BJ (cell line): Measurements from ENCODE around the gene IFIT3. TPM values are rescaled to one million over a fixed set of nuclear protein-coding genes. Genes with fewer than 3 reads are reported as not detected.

ENCODE experiments used
- CTCF ChIA-PET: fragments of 350-600 bp; formaldehyde crosslinking; extraction: SDS; loops from one replicate; lab custom pipeline; 2021; ENCODE audit warnings: antibody characterized with exemption, inconsistent platforms; lab: Yijun Ruan, JAX
- POLR2A ChIA-PET: fragments of 300-600 bp; sonication (Branson Sonifier 250); formaldehyde crosslinking; extraction: SDS; loops from one replicate; lab custom pipeline; 2021; ENCODE audit warnings: antibody characterized with exemption; lab: Charles Lee
- DNase-seq: peaks from one replicate; pipeline ENCODE4 v3.0.0-alpha.2; 2011; ENCODE audit warnings: low read depth
- H3K27me3 ChIP-seq: 2 replicates; pipeline ENCODE4 v1.6.0; 2011; ENCODE audit warnings: low read length; ENCODE audit not compliant: control insufficient read depth, insufficient read depth
- H3K36me3 ChIP-seq: 2 replicates; pipeline ENCODE4 v1.5.1; 2011; ENCODE audit warnings: low read length; ENCODE audit not compliant: control insufficient read depth, insufficient read depth
- H3K4me3 ChIP-seq: 2 replicates; pipeline ENCODE4 v1.5.1; 2011; ENCODE audit warnings: low read depth, mild to moderate bottlenecking, control low read depth, low read length
- polyA plus RNA-seq: library from polyadenylated mRNA; depleted of rRNA; stranded (reverse); fragments of >200 nt; gene quantifications from 2 replicates; pipeline ENCODE4 v1.2.3, GENCODE V29; 2011
- TF ChIP-seq, protein P1 (sequence below): IDR thresholded peaks from 2 replicates; pipeline ENCODE4 v1.5.1; 2011; ENCODE audit warnings: low read depth, mild to moderate bottlenecking, control low read depth, inconsistent platforms, low read length, moderate library complexity; ENCODE audit not compliant: insufficient read depth

IFIT3 gene
- polyA plus RNA-seq, 1 experiment, result 18.7 TPM

DNA sequence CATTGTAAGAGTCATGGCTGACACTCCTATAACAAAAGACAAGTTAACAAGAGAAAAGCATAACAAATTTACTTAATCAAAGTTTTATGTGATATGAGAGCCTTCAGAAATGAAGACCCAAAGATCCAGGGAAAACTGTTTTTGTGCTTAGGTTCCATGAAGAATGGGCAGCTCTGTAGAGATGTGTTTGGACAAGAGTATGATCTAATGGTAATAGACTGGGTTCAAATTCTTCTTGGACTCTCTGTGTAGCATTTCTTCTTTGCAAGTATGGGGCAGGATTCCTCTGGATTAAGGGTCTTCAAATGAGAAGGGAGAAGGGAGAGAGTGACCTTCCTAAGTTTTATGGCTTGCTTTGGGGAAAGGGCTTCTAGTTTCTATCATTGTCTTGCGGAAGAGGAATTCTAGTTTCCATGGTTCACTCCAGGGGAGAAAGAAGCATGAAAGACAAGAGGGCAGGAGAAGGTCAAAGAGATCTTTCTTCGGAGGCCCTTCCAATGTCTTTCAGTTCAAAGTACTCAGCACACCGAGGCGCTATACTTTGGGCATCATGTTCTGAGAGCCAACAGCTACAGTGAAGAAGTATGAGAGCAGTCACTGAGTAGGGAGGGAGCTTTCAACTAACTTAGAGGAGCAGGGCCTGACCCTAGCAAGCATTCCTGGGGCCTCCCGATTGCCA lies 15.4 kb downstream of the IFIT3 start:
- DNase-seq, result no peak
- CTCF ChIA-PET, result no interaction called here
- TF ChIP-seq, protein P1, sequence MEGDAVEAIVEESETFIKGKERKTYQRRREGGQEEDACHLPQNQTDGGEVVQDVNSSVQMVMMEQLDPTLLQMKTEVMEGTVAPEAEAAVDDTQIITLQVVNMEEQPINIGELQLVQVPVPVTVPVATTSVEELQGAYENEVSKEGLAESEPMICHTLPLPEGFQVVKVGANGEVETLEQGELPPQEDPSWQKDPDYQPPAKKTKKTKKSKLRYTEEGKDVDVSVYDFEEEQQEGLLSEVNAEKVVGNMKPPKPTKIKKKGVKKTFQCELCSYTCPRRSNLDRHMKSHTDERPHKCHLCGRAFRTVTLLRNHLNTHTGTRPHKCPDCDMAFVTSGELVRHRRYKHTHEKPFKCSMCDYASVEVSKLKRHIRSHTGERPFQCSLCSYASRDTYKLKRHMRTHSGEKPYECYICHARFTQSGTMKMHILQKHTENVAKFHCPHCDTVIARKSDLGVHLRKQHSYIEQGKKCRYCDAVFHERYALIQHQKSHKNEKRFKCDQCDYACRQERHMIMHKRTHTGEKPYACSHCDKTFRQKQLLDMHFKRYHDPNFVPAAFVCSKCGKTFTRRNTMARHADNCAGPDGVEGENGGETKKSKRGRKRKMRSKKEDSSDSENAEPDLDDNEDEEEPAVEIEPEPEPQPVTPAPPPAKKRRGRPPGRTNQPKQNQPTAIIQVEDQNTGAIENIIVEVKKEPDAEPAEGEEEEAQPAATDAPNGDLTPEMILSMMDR, result no peak
- Histone ChIP-seq H3K27me3 (no peaks in the 10 kb centered on the region), H3K4me3 (no peak overlapping the region), H3K36me3 (peaks cover 5% of the 10 kb centered on the region)
- POLR2A ChIA-PET, result no interaction called here

DNA sequence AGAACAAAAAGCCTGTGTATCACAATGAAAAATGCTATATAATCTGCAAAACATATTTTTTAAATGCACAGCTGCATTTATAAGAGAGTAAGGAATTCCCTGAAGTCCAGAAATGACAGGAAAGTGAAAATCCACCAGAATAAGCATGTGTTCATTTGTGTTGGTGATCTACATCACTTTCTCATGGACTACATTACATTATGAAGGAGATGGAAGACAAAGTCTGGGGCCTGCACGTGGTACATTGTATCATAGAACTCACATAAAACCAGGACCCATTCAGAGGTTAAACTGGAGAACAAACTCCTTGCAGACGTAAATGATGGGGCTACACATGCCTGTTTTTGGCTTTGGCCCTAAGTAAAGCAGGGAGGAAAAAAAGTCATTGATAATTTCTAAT lies 16.4 kb downstream of the IFIT3 start:
- ChIA-PET CTCF (no interaction called here), POLR2A (no interaction called here)
- Histone ChIP-seq H3K4me3 (no peak overlapping the region), H3K36me3 (peaks cover 5% of the 10 kb centered on the region), H3K27me3 (no peaks in the 10 kb centered on the region)
- DNase-seq, result no peak
- TF ChIP-seq, protein P1, result no peak

DNA sequence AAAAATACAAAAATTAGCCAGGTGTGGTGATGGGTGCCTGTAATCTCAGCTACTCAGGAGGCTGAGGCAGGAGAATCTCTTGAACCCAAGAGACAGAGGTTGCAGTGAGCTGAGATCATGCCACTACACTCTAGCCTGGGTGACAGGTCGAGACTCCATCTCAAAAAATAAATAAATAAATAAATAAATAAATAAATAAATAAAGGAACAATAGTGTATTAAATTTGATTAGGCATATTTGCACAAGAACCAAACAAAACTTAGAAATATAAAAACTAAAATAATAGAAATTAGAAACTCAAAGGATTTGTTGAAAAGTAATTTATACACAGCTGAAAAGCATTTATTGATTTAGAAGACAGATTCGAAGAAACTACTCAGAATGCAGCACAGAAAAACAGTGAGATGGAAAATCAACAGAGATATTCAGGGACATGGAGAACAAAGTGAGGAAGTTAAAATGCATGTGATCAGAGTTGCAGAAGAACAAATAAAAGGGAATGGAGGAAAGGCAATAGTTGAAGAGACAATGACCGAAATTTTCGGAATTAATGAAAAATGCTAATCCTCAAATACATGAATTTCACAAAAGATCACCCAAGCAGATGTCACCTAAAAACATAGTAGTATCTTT lies 17.7 kb downstream of the IFIT3 start:
- no peak for DNase-seq
- TF ChIP-seq, protein P1, result no peak
- Histone ChIP-seq H3K27me3 (no peaks in the 10 kb centered on the region), H3K4me3 (no peak overlapping the region), H3K36me3 (no peaks in the 10 kb centered on the region)
- POLR2A ChIA-PET, result interaction anchor here (0.7 to 1.2 kb wide), 2 partner anchors 18 kb away, joined by 3 read pairs; partner anchors contain the start of gene IFIT3
- CTCF ChIA-PET, result interaction anchor here (1.6 to 2.6 kb wide), 3 partner anchors 10 to 23 kb away, joined by 4 to 9 read pairs (median 5); no protein-coding TSS in a partner anchor

DNA sequence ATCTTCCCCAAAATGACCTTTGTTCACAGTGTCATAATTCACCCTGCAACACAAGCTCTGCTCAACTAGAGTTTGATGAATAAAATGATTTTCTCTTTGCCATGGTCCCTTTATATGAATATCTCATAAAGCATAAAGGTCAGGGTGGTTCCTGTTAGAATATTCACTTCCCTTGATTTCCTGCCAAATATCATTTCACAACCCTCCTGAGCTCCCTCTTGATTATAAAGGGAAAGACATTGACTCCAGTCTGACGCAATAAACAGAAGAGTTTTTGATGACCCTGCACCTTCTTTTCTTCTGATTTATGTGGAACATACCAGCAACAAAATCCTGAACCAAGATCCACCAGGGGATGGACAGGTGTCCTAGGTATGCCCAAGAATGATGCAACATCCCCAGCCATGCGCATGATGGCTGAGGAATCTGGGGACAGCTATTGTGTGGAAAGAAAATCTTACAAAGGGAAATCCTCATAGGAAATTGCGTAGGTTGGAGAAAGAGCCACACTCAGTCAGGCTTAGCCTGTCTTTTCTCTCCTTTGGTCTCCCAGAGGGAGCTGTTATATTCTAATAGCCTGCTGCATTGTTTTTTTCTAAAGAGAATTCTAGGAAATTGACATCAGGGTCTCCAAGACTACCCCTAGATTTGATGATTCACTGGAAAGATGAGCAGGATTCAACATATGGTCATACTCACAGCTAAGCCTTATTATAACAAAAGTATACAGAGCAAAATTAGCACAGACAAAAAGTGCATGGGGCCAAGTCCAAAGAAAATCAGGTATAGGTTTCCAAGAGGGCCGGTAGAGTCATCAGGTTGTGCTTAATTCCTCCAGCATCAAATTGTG lies 18.8 kb downstream of the IFIT3 start:
- Histone ChIP-seq H3K36me3 (no peaks in the 10 kb centered on the region), H3K4me3 (no peak overlapping the region), H3K27me3 (no peaks in the 10 kb centered on the region)
- TF ChIP-seq, protein P1, result no peak
- DNase-seq, result no peak
- ChIA-PET CTCF (interaction anchor here (1.6 to 2.6 kb wide), 3 partner anchors 9 to 22 kb away, joined by 4 to 9 read pairs (median 5); no protein-coding TSS in a partner anchor), POLR2A (interaction anchor here (1.2 kb wide), 1 partner anchor 19 kb away, joined by 3 read pairs; the partner anchor contains the start of gene IFIT3)
